DND-41 (cell line): ENCODE results near the gene OMP.

Source experiments
- ATAC-seq: fragments of 200-7000 bp; cut with Tn5 transposase; 3 replicates; pipeline ENCODE4 v1.9.1; 2021; ENCODE audit warnings: low read depth; ENCODE audit not compliant: insufficient read depth
- DNase-seq: peaks from one replicate; pipeline ENCODE4 v3.0.0-alpha.2; 2020
- H2AFZ ChIP-seq: 2 replicates; pipeline ENCODE4 v1.6.0; 2012; ENCODE audit warnings: low read depth, low read length
- H3K27ac ChIP-seq: 2 replicates; pipeline ENCODE4 v1.5.1; 2012; ENCODE audit warnings: low read length, inconsistent platforms
- H3K27me3 ChIP-seq: fragments of 200-600 bp; sonication (generic); 2 replicates; pipeline ENCODE4 v1.6.0; 2012; ENCODE audit warnings: low read length, mild to moderate bottlenecking, inconsistent platforms; ENCODE audit not compliant: insufficient read depth, poor library complexity
- H3K36me3 ChIP-seq: 2 replicates; pipeline ENCODE4 v1.5.1; 2012; ENCODE audit warnings: low read length, inconsistent platforms; ENCODE audit not compliant: insufficient read depth
- H3K4me1 ChIP-seq: 2 replicates; pipeline ENCODE4 v1.5.1; 2012; ENCODE audit warnings: mild to moderate bottlenecking, low read length; ENCODE audit not compliant: insufficient read depth
- H3K4me2 ChIP-seq: 2 replicates; pipeline ENCODE4 v1.6.0; 2012; ENCODE audit warnings: mild to moderate bottlenecking, moderate library complexity, low read length, inconsistent platforms; ENCODE audit not compliant: insufficient read depth
- H3K4me3 ChIP-seq, 2 experiments: fragments of 200-600 bp in 1 of 2; shearing (Covaris generic) in 1 of 2; 2 replicates each; pipeline ENCODE4 v1.5.1; 2012 to 2016; ENCODE audit warnings: inconsistent platforms in 2 of 2, low read length in 2 of 2, mild to moderate bottlenecking in 2 of 2, low read depth in 1 of 2, moderate library complexity in 1 of 2
- H3K79me2 ChIP-seq: 2 replicates; pipeline ENCODE4 v1.6.0; 2012; ENCODE audit warnings: low read length, inconsistent platforms; ENCODE audit not compliant: insufficient read depth
- H3K9ac ChIP-seq: 2 replicates; pipeline ENCODE4 v1.6.0; 2012; ENCODE audit warnings: low read depth, mild to moderate bottlenecking, inconsistent platforms, low read length, moderate library complexity
- H3K9me3 ChIP-seq: 2 replicates; pipeline ENCODE4 v1.5.1; 2012; ENCODE audit warnings: low read length, moderate library complexity, mild to moderate bottlenecking, inconsistent platforms; ENCODE audit not compliant: insufficient read depth, severe bottlenecking
- H4K20me1 ChIP-seq: 2 replicates; pipeline ENCODE4 v1.6.0; 2012; ENCODE audit warnings: low read length; ENCODE audit not compliant: insufficient read depth
- EZH2 ChIP-seq: IDR thresholded peaks from 3 replicates; pipeline ENCODE4 v1.6.1; 2012; ENCODE audit warnings: borderline replicate concordance, low read depth, mild to moderate bottlenecking, moderate library complexity, low read length, inconsistent platforms; ENCODE audit not compliant: severe bottlenecking
- TF ChIP-seq, protein P1 (sequence below): IDR thresholded peaks from 2 replicates; pipeline ENCODE4 v1.5.1; 2012; ENCODE audit warnings: borderline replicate concordance, low read length, moderate library complexity, mild to moderate bottlenecking; ENCODE audit not compliant: poor library complexity, severe bottlenecking; ENCODE audit errors: extremely low read depth

Gene OMP

DNA sequence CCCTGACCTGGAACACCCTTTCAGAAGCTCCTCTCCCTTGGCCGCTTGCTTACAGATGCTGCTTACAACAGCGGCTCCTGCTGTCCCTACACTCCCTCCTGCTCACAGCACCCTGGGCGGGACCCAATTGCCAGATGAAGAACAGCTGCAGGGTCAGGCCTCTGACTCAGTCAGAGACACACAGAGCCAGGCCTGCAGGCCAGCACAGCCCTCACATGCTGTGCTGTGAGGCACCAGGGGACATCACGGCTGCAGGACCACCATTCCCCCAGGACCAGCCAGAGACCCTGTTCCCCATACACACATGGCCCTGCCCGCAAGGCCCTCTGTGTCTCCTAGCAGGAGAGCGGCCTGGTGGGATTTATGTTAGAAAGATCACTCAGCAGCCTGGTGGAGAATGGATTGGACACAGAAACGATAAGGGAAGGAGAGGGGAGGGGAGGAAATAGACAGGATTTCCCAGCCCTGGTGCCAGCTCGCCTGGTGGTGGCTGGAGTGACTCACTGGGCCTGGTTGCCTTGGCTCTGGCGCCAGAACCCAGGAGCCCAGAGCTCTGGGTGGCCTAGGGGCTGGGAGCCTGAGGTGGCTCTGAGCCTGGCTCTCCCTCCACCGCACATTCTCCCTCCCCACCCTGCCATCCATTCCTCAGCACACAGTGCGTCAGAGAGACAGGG, 29.2 kb upstream of the OMP start:
- no peak for ATAC-seq
- TF ChIP-seq, protein P1, sequence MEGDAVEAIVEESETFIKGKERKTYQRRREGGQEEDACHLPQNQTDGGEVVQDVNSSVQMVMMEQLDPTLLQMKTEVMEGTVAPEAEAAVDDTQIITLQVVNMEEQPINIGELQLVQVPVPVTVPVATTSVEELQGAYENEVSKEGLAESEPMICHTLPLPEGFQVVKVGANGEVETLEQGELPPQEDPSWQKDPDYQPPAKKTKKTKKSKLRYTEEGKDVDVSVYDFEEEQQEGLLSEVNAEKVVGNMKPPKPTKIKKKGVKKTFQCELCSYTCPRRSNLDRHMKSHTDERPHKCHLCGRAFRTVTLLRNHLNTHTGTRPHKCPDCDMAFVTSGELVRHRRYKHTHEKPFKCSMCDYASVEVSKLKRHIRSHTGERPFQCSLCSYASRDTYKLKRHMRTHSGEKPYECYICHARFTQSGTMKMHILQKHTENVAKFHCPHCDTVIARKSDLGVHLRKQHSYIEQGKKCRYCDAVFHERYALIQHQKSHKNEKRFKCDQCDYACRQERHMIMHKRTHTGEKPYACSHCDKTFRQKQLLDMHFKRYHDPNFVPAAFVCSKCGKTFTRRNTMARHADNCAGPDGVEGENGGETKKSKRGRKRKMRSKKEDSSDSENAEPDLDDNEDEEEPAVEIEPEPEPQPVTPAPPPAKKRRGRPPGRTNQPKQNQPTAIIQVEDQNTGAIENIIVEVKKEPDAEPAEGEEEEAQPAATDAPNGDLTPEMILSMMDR: no peak
- TF ChIP-seq EZH2: no peak
- peaks cover 4% of the 10 kb centered on the region; the same call in 1 of the 2 replicates for H3K4me1 ChIP-seq
- H3K79me2 ChIP-seq: no peaks in the 10 kb centered on the region
- no peak overlapping the region for H3K4me3 ChIP-seq
- no peak overlapping the region for H2AFZ ChIP-seq
- H3K27ac ChIP-seq: no peak overlapping the region
- DNase-seq: no peak
- H3K27me3 ChIP-seq: no peaks in the 10 kb centered on the region
- no peaks in the 10 kb centered on the region for H3K9me3 ChIP-seq
- H3K9ac ChIP-seq: no peak overlapping the region
- no peak overlapping the region for H3K4me2 ChIP-seq
- H4K20me1 ChIP-seq: no peaks in the 10 kb centered on the region; the same call in 1 of the 2 replicates
- H3K36me3 ChIP-seq: no peaks in the 10 kb centered on the region

DNA sequence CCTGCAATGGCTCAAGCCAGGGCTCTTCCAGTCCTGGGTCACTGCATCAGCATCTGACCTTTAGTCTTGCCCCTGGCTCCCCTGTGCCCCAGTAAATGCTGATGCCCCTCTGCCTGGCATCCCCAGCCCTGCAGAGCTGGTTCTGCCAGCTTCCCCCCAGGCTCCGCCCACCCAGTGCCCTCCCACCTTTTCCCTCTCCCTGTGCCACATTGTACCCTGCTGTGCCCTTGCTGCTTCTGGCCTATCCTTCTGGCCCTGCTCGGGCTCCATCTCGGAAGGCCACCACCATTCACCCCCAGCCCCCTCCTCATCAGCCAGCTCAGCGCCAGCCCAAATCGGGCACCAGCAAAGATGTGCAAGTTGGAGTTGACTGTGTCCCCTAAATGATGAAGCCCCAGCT, 28.4 kb upstream of the OMP start:
- Histone ChIP-seq H3K36me3 (no peaks in the 10 kb centered on the region), H3K27me3 (no peaks in the 10 kb centered on the region), H3K27ac (no peak overlapping the region), H3K9me3 (no peaks in the 10 kb centered on the region), H3K79me2 (no peaks in the 10 kb centered on the region), H2AFZ (no peak overlapping the region), H3K4me2 (no peak overlapping the region), H3K4me3 (no peak overlapping the region), H4K20me1 (no peaks in the 10 kb centered on the region; the same call in 1 of the 2 replicates), H3K9ac (no peak overlapping the region), H3K4me1 (no peaks in the 10 kb centered on the region)
- ATAC-seq (0 out of 3 replicates have a peak, but pooled peaks have one; percentile 57), DNase-seq (no peak)
- no peak for TF ChIP-seq EZH2
- TF ChIP-seq, protein P1: no peak

DNA sequence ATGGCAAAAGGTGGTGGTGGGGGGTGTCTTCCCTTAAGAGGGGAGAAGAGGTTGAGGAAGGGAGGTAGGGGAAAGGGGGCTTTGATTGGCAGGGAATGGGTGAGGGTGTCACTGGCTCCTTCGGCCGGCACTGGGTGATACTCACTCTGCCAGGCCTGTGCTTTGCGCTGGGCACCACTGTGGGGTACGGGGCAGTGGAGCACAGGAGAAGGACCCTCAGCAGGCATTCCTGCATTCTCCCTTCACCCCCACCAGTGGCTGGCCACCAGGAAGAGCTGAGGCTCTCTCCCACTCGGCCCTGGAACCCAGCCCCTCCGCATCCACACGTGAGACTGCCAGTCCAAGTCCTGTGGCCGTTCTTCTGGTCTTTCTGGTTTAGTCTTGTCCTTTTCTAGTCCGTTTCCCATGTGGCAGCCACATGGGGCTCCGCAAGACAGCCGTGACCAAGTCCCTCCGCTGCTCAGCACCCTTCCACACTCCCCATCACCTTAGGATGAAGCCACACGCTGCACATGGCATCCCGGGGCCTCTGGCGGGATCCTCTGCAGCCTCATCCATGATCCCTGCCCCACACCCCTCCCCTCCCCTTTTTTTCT, 27.9 kb upstream of the OMP start:
- no peak for ATAC-seq
- Histone ChIP-seq H3K9me3 (no peaks in the 10 kb centered on the region), H4K20me1 (no peaks in the 10 kb centered on the region; the same call in 1 of the 2 replicates), H3K9ac (no peak overlapping the region), H2AFZ (no peak overlapping the region), H3K4me1 (no peaks in the 10 kb centered on the region), H3K79me2 (no peaks in the 10 kb centered on the region), H3K27me3 (no peaks in the 10 kb centered on the region), H3K4me3 (no peak overlapping the region), H3K36me3 (no peaks in the 10 kb centered on the region), H3K4me2 (no peak overlapping the region), H3K27ac (no peak overlapping the region)
- no peak for DNase-seq
- no peak for TF ChIP-seq EZH2
- TF ChIP-seq, protein P1: no peak
